Nucleus accumbens (tissue), 56 donors: ENCODE data around the gene SLC37A2.

Experiments
- DNase-seq, 56 donors: peaks; one replicate each; lab custom pipeline; 2025; lab: John Stamatoyannopoulos, UW

Gene SLC37A2

DNA sequence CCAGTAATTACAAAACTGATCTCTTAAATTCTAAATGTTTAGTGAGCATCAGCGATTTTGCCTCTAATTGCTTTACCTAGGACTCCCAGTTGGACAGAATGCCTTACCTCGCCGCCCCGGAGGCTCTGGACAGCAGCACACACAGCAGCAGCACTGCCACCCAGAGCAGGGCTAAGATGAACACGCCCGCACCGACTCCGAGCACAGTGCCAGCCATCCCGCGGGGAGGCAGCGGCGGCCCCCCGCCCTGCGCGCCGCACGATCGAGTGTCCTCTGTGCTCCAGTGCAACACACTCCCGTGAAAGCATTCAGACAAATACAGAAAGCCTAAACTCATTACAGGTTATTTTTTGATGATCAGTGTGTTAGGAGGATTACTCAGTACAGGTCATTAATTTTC lies 38.9 kb downstream of the SLC37A2 start:
- DNase-seq: no peak

DNA sequence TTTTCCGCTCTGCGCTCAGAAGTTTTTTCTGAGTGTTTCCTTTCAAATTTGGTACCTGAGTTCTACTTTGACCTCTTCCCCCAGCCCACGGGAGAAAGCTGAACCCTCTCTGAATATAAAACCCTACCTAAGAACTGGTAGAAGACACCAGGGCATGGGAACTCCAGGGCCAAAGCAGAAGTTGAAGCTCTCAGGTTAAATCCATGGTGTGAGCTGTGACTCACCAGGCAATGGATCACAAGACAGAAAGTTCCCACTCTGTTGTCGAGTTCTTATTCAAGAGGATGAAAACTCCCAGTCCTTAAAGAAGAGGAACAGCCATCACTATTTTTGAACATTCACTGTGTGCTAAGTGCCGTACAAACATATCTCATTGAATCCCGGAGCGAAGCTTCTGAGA lies 39.4 kb downstream of the SLC37A2 start:
- DNase-seq: no peak

DNA sequence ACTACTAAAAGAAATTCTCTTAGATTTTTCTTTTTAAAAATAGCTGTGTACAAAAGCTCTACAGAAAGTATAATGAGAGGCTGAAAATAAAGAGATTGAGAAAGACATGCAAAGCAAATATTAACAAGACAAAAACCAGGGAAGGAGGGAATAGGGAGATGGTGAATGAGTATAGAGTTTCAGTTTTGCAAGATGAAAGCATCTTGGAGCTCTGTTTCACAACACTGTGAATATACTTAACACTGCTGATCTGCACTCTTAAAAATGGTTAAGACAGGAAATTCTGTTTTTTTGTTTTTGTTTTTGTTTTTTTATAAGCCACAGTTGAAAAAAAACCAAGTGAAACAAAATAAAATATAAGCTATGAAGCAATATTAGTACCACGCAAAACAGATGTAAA lies 42.8 kb downstream of the SLC37A2 start:
- no peak for DNase-seq

DNA sequence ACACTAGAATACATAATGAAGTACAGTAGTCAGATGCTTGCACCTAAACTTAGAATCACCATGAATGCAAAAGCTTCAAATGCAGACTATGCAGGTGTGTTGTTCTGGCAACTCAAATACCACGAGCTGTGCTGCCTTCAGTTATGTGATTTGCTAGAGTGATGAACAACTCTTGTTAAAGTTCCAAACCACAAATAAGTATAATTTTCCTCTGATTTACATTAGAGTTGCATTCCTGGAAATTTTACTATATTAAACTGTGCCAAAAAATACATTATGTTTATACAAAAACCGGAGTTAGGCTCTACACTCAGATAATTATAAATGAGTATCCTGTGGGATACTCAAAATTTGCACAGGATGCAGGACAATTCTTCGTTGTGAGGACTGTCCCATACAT lies 45.4 kb downstream of the SLC37A2 start:
- DNase-seq: no peak

DNA sequence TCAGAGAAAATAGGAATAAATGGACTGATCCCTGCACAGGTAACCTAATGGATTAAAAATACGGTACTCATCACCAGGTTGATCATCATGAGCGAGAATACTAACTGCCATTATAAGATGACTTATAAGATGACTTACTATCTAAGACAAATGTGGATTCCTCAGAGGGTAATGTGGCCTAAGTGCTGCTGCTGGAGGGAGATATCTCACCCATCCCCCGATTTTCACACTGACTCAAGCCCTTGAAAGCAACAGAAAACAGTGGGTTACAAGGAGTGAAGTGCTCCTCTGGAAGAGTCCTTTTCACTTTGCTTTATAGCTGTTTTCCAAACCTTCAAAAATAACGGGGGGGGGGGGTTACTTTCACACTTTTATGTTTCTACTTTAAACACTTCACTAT lies 47.4 kb downstream of the SLC37A2 start:
- no peak for DNase-seq

DNA sequence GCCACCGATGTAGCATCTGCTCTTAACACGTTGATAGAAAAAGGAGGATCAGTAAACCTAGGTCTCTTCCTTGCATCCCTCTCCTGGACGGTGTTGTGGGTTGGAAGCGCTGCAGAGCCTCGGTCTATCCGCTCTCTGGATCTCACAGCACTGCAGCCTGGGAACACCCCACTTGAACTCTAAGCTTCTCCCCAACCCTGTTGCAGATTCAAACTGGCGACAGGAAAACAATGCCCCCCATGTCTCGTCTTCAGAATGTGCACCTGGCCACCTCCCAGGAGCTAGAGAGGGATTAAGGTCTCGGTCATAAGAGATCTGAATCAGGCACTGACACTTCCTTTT lies 47.9 kb downstream of the SLC37A2 start:
- DNase-seq: peak in 14 of 56 donors; percentile 8 to 71 (median 41)

DNA sequence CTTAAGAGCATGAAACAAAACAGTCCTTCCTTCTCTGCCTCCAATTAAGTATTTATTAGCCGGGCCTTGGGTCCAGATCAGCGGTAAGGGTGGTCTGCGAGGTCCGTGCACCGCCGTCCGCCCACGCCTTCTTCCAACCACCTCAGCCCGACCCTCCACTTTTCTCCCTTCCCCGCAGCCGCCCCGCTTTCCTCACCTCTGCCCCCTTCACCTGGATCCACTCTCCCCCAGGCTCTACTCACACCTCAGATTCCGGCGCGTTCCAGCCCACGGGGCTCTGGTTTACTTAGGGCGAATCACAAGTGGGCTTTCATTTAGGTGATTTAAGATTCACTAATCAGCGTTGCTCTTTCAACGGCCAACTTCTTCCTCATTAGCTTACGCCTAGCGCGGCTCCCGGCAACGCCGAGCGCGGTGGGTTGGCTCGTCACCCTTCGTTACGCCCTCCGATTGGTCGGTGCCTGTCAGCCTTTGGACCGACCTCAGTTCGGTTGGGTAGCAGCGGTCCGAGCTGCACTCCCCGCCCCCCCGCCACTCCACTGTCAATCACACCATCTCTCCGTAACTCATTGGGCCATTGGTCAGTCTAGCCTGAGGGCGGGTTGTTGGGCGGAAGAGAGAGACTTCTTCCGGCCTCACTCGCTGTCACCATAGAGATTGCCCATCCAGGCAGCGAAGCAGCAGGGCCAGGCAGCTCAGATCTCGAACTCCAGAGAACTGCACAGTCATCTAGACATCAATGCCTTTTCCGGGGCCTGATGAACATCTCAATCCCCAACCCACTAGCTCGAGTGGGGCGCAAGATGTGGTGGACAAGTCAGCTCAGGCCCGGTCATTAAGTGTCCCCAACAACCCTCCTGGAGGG lies 48.5 kb downstream of the SLC37A2 start, which contains the start of gene TMEM218:
Gene TMEM218 (minus strand): TSS at position 284 of the 865 bp plus-strand sequence. CDS start 9,385 bp downstream, outside the sequence.
- peak; percentile 63 to 100 (median 99) for DNase-seq

DNA sequence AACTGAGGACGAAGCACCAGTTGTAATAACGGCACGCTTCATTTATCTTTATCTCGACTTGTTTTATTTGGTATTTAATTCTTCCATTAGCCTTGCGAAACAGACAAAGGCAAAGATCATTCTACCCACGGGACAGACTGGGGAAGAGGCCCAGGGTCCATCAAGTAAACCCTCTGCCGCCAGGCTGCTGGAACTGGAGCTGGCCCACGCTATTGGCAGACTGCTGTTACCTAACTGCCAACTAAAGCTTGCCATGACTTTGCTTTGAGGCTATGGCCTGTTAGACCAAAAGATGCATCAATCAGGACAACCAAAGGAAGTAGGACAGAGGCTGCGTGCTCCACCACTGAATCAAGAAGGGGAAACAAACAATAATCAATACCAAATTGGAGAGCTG lies 49.1 kb downstream of the SLC37A2 start:
- DNase-seq: peak in 1 of 56 donors; percentile 18

DNA sequence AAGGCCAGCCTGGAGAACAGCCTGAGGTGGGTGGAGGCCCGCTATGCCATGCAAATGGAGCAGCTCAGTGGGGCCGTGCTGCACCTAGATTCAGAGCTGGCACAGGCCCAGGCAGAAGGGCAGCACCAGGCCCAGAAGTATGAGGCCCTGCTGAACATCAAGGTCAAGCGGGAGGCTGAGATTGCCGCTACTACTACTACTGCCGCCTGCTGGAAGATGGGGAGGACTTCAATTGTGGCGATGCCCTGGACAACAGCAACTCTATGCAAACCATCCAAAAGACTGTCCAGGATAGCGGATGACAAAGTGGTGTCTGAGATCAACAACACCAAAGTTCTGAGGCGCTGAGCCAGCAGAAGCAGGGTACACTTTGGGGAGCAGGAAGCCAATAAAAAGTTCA lies 51.4 kb downstream of the SLC37A2 start:
- no peak for DNase-seq

DNA sequence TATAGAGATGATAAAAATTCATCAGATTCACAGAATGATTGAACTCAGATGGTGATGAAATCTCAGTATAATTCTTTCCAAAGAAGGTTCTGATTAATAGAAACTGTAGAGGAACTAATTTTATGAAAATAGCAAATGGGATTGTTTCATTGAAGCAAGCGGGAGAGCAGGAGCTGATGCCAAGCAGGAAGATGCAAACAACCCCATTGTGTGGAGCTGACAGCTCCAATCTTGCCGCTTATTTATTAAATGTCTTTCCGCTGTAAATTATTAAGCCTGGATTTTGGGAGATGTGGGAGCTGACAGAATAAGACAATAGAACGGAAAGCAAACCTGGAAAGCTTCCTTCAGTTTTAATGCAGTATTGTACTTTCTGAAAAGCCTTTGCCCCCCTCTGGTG lies 54.3 kb downstream of the SLC37A2 start:
- DNase-seq: no peak

DNA sequence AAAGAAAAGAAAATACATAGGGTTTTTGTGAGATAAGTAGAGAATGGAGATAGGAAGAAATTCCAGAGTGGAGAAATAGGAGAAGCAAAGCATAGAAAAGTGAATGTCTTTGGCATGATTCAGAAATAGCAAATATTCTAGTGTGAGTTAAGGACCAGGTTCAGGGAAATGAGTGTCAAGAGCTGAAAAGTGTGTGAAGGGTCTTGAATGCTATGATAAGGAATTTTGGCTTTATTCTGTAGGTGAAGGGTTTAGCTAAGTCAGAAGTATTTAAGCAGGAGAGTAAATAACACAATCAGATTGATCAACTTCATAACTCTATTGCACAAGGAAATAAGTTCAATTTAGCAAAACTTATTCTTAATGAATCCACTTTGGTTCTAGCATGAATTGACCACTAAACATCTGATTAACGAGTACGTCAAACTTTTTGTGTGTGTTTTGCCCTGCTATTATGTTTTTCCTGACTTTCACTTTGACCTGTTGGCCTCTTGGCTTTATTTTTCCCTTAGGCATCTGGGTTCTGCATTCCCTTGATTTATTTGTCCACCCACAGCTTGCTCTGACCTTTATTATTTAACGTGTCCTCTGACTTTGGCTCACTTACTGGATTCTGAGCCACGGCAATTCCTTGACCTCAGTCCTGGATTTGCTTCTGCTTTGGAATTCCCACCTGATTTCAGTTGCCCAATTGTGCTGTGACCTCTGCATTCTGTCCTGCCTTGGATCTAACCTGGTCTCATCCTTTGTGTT lies 60.3 kb downstream of the SLC37A2 start:
- no peak for DNase-seq

DNA sequence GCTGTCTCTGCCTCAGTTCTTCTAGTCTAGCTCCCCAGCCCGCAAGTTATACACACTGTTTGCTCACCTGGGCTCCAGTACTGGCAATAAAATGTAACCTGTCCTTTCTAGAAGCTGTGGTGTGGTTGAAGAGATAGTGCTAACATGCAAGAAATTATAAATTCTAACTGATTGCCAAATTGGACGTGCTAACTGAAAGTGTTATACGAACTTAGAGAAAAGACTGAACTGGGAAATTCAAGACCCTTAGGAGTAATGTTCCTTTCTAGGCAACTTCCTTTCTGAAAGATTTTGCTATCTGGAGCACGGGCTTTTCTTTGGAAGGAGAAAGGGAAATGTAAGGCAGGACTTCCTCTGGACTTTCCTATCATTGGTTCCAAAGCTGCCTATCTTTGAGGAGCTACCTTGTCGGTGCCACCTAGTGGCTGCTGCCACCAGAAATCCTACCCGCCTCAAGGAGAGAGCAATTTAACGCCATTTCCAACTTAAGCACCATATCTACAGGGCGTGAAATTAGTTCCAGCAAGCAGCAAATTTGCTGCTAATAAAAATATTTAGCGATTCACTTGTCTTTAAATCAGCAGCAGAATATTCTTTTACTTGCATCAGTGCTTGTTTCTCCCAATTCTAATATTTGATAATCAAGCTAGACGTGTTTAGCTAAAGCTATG lies 61.0 kb downstream of the SLC37A2 start:
- DNase-seq: peak in 15 of 56 donors; percentile 4 to 44 (median 17)

DNA sequence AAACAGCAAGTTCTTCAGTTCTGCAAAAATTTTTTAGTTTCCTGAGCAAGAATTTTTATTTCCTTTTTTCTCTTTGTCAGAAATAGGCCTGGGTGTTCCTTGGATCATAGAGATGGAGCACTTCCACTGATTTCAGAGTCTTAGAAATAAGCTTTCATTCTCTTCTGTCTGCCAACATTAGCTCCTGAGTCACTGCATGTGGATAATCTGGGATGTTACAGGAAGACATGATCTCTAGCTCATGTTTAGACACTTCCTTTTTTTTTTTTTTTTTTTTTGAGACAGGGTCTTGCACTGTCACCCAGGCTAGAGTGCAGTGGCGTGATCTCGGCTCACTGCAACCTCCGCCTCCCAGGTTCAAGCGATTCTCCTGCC lies 61.5 kb downstream of the SLC37A2 start:
- DNase-seq: no peak

DNA sequence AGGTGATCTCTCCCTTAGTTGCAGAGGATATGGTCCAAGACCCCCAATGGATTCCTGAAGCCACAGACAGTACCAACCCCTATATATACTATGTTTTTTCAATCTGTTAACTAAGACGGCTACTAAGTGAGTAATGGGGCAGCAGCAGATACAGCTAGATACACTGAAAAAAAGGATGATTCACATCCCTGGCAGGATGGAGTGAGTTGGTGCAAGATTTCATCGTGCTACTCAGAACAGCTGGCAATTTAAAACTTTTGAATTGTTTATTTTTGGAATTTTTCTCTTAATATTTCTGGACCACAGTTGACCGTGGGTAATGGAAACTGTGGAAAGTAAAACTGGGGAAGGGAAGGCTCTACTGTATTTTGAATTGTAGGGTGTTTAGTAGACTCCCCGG lies 65.3 kb downstream of the SLC37A2 start:
- no peak for DNase-seq

DNA sequence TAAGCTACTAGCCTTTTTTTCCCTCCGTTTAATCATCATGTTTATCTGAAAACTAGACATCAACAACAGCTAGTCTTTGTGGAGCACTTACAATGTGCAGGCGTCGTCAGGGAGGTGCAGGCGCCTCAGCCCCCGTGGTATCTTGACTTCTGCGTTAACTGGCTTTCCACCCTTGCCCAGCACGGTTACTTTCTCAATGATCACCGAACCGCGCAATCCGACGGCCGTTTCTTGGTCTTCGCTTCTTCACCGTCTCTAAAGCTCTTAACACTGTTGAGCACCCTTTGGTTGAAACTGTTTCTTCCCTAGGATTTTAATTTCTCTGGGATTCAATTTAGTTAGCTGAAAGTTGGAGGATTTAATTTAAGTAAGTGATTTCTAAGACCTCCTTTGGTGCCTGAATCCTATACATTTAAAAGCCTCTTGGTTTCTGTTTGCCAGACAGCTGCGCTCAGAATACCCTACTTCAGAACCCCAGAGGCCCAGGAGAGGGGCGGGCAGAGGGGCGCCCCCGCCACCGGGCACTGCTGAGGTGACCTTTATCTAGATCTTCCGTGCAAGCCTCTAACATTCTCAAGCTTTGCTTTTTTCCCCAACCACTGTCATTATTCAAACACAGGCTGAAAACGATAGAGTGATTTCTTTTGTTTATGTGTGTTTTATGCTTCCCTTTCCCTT lies 66.3 kb downstream of the SLC37A2 start:
- DNase-seq: no peak

DNA sequence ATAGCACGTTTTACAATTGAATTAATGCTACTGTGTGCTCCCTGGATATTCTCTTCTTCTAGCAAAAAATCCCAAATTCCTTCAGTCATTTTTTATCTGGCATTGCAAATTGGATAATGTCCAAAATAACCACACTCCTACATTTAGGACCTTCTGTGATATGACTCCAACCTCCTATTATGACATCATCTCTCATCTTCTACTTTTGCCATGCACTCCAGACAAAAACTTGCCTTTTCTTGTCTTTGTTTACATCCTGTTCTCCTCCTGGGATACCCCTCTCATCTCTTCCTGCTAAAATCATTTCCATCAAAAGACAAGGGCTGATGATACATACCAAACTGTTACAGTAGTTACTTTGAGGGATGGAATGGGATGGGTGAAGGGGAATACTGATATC lies 69.0 kb downstream of the SLC37A2 start:
- no peak for DNase-seq

DNA sequence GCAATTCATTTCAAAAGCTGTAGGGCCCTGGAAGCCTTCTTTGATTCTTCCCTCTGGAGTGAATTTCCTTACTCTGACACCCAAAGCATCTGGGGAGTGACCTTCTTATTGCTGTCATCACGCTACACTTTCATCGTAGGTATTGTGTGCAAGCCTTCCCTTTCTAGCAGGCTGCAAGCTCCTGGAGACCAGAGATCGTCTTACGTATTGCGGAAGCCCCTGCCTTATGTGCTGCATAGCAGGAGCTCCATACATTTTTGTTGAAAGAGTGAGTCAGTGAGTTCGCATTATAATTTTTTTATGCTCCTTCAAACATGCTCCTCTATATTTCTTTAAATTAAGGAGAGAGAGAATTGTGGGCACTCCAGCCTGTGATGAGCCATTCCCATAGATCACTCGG lies 69.5 kb downstream of the SLC37A2 start:
- DNase-seq: no peak

DNA sequence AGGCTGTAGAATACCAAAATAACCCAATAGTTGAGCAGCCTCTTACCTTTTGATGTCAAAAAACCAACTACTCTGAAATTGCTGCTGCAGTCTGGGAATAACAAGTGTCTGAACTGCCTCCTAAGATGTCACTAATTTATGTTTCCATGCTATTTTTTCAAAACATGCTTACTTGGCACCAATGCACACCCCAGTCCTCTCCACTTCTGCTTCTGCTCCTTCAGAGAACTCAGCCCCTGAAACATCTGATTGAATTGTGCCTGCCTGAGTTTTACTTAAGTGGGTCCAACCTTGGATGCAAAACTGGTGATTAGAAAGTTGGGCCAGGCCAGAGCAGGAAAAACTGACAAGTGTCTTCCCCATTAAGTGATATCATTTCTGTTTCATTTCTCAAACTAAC lies 72.9 kb downstream of the SLC37A2 start:
- no peak for DNase-seq

DNA sequence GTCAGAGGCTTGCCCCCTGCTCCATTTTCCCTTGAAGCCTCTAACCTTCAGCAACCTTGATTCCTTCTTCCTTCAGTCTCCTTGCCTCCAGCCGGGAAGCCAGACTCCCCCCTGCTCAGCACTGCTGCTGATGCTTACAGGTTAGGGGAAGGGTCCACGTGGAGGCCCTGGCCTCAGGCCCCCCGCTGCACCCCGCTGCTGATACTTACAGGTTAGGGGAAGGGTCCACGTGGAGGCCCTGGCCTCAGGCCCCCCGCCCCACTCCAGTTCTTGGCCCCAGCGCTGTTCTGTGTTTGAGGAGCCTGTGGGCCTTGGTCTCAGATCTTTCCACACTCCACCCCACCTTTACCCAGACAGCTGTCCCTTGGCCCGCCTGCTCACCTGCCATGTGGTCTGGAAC lies 75.9 kb downstream of the SLC37A2 start:
- no peak for DNase-seq

DNA sequence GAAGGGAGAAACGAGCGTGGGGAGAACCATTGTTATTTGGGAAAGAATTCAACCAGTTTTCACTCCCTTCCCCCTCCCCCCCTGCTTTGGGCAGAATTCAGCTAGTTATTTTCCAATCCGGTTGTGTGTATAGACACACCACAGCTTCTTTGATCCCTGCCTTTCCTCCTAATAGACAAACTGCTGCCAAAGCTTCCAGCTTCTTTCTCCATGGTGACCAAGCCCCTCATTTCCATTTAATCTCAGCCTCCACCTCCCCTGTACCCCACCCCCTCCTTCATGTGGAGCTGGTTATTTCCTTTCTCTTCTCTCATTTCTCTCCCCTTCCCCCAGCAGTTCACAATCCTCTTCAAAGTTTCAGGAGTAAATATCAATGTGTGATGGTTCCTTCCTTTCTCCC lies 76.7 kb downstream of the SLC37A2 start:
- no peak for DNase-seq
